Esophagus muscularis mucosa (tissue), 3 donors: ENCODE measurements around the gene FBXW10B.
"Not testable (repeated sequence)": the region's sequence is repeated elsewhere in the genome, so short reads cannot be mapped to it uniquely, and the experiment has no call there.

Experiments used
- CTCF ChIP-seq, 3 experiments: fragments of 200-600 bp in 2 of 3; fragments of 450-650 bp in 1 of 3; sonication (generic) in 2 of 3; IDR thresholded peaks; one replicate each; pipeline ENCODE4 v1.5.1; 2017 to 2019; ENCODE audit warnings: antibody characterized with exemption in 3 of 3, mild to moderate bottlenecking in 2 of 3, moderate library complexity in 1 of 3
- POLR2A ChIP-seq: fragments of 450-650 bp; IDR thresholded peaks from one replicate; pipeline ENCODE4 v1.6.1; 2017; ENCODE audit warnings: antibody characterized with exemption, moderate library complexity, mild to moderate bottlenecking, low read depth

- TF ChIP-seq POLR2A; CTCF (IDR thresholded peaks at IDR 0.05): not testable (repeated sequence)
These were observed 36.2 kb downstream of the FBXW10B start for GRCh38 chr17:15583313-15583712.
